ENCODE measurements around the gene CRYBA1. TPM values are rescaled to one million over a fixed set of nuclear protein-coding genes. Genes with fewer than 3 reads are reported as not detected.

CRYBA1 gene
- total and polyA plus RNA-seq, 8 donors, result not detected

DNA sequence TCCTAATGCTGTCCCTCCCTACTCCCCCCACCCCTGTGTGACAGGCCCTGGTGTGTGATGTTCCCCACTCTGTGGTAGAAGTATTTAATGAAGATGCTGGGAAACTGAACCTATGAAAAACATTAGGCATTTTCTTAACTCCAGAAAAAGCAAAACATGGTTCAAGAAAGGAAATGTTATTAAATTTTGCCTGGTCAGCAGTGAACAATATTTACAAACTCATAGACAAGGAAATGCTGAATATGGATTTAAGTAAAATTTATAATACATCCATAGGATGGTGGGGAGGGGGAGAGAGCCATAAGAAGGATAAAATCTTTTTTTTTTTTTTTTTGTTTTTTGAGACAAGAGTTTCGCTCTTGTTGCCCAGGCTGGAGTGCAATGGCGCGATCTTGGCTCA is 10.8 kb upstream of the CRYBA1 start:
- intact Hi-C loops (cut with DNase I), result no loop called here
- no peak for ATAC-seq
- Histone ChIP-seq H3K4me3 (no peak overlapping the region), H3K27ac (no peak overlapping the region), H3K9me3 (no peaks in the 10 kb centered on the region), H3K36me3 (no peaks in the 10 kb centered on the region), H3K4me1 (no peaks in the 10 kb centered on the region), H3K27me3 (no peaks in the 10 kb centered on the region)
- TF ChIP-seq, protein P1, sequence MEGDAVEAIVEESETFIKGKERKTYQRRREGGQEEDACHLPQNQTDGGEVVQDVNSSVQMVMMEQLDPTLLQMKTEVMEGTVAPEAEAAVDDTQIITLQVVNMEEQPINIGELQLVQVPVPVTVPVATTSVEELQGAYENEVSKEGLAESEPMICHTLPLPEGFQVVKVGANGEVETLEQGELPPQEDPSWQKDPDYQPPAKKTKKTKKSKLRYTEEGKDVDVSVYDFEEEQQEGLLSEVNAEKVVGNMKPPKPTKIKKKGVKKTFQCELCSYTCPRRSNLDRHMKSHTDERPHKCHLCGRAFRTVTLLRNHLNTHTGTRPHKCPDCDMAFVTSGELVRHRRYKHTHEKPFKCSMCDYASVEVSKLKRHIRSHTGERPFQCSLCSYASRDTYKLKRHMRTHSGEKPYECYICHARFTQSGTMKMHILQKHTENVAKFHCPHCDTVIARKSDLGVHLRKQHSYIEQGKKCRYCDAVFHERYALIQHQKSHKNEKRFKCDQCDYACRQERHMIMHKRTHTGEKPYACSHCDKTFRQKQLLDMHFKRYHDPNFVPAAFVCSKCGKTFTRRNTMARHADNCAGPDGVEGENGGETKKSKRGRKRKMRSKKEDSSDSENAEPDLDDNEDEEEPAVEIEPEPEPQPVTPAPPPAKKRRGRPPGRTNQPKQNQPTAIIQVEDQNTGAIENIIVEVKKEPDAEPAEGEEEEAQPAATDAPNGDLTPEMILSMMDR (IDR thresholded peaks at IDR 0.05), result no peak
- FAIRE-seq, result no peak
- no peak for DNase-seq
- 95 to 98% methylated on average over 3 of the region's 3 CpGs for WGBS, 2 donors

DNA sequence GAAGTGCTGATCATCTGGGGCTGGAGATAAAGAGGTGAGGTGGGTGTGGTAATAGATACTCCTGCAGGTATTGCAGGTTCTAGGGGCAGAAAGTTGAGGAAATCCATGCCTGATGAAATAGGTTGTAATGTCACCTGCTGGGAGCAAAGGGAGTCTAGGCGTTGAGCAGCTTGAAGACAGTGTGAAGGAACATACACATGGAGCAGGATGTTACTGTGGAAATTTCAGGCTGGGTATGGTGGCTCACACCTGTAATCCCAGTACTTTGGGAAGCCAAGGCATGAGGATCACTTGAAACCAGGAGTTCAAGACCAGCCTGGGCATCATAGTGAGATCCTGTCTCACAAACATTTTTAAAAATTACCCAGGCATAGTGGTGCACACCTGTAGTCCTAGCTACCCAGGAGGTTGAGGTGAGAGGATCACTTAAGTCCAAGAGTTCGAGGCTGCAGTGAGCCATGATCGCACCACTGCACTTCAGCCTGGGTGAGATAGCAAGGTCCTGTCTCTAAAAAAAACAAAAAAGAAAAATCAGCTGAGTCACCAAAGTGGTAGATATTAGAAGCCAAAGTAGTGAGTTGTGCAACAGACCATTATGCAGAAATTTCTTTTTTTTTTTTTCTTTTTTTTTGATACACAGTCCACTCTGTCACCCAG is 9.1 kb upstream of the CRYBA1 start:
- no peak for DNase-seq
- H3K4me3 ChIP-seq, result no peak overlapping the region
- 88 to 91% methylated on average over 3 of the region's 3 CpGs for WGBS, 2 donors
- no peaks in the 10 kb centered on the region for H3K4me1 ChIP-seq
- no peaks in the 10 kb centered on the region for H3K36me3 ChIP-seq
- no peak overlapping the region for H3K27ac ChIP-seq
- intact Hi-C loops (cut with DNase I), result no loop called here
- no peaks in the 10 kb centered on the region for H3K9me3 ChIP-seq
- H3K27me3 ChIP-seq, result no peaks in the 10 kb centered on the region
- TF ChIP-seq, protein P1 (IDR thresholded peaks at IDR 0.05), result no peak
- peak in 2 of 4 donors; percentile 28 to 45 for ATAC-seq
- FAIRE-seq, result no peak

DNA sequence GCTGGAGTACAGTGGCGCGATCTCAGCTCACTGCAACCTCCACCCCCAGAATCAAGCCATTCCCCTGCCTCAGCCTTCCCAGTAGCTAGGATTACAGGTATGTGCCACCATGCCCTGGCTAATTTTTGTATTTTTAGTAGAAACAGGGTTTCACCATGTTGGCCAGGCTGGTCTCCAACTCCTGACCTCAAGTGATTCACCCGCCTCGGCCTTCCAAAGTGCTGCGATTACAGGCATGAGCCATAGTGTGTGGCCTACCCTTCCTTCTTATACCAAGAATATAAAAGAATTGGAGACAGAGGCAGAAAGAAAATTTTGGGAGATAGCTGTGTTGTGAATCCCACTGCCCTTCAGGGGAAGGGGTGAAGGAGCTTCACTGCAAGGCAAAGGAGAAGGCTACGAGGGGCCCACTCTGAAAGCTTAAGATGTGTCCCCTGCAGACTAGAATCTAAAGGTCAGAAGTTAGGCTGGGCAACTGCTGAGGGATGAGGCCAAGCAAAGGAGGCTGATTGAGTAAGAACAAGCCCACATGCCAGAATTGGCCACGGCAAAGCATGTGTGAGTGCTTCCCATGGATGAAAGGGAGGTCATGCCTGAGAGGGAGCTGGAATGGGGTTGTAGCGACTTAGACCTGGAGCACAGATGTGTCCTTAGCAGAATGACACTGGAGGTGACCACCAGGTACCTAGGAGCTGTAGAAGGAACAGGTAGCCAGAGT is 8.4 kb upstream of the CRYBA1 start:
- FAIRE-seq (no peak), ATAC-seq (peak in 1 of 4 donors; percentile 45), DNase-seq (no peak)
- no peaks in the 10 kb centered on the region for H3K4me1 ChIP-seq
- H3K36me3 ChIP-seq, result no peaks in the 10 kb centered on the region
- no peak overlapping the region for H3K27ac ChIP-seq
- no peak overlapping the region for H3K4me3 ChIP-seq
- WGBS, 2 donors, result 86 to 92% methylated on average over 8 of the region's 8 CpGs
- H3K9me3 ChIP-seq, result no peaks in the 10 kb centered on the region
- intact Hi-C loops (cut with DNase I), result no loop called here
- TF ChIP-seq, protein P1 (IDR thresholded peaks at IDR 0.05), result no peak
- no peaks in the 10 kb centered on the region for H3K27me3 ChIP-seq

DNA sequence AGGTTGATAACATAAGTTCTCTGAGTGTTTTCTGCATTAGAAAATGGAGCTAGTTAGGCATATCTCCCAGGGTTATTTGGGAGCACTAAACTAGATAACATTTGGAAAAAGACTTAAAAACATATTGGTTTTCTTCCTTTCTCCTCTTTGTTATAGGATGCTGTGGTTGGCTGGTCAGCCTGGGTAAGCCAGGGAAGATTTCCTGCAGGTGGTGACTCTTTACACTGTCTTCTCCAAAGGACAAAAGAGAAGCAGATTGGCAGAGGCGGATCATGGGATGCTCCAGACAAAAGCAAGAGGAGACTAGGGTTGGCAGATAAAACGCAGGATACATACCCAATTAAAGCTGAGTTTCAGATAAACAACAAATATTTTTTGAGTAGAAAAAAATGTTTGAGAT is 6.2 kb upstream of the CRYBA1 start:
- intact Hi-C loops (cut with DNase I), result no loop called here
- no peak for ATAC-seq
- Histone ChIP-seq H3K4me3 (no peak overlapping the region), H3K9me3 (no peaks in the 10 kb centered on the region), H3K36me3 (no peaks in the 10 kb centered on the region), H3K27ac (no peak overlapping the region), H3K4me1 (no peaks in the 10 kb centered on the region), H3K27me3 (no peaks in the 10 kb centered on the region)
- WGBS, 2 donors, result 69% methylated on average over 2 of the region's 2 CpGs
- no peak for DNase-seq
- TF ChIP-seq, protein P1 (IDR thresholded peaks at IDR 0.05), result no peak
- no peak for FAIRE-seq

All from pancreas (tissue), 10 donors.